K562 (cell line): ENCODE data around the gene SCP2. TPM values are rescaled to one million over a fixed set of nuclear protein-coding genes. Genes with fewer than 3 reads are reported as not detected.

Experiments used
- ASH1L ChIP-seq: fragments of 450-650 bp; IDR thresholded peaks from 2 replicates; pipeline ENCODE4 v1.6.1; 2018; ENCODE audit warnings: borderline replicate concordance, mild to moderate bottlenecking, low read depth; ENCODE audit not compliant: partially characterized antibody
- C11orf30 ChIP-seq: fragments of 450-650 bp; IDR thresholded peaks from 2 replicates; pipeline ENCODE4 v1.6.1; 2016; ENCODE audit warnings: low read depth, mild to moderate bottlenecking
- CBX2 ChIP-seq: fragments of 200-600 bp; sonication (generic); IDR thresholded peaks from one replicate; pipeline ENCODE4 v1.6.1; 2012; ENCODE audit warnings: mild to moderate bottlenecking, low read length, inconsistent platforms; ENCODE audit not compliant: insufficient read depth, poor library complexity, severe bottlenecking
- FOSL1 ChIP-seq: fragments of 200-800 bp; sonication (Bioruptor generic); conservative IDR thresholded peaks from 2 replicates; pipeline ENCODE4 v1.6.1; 2016; ENCODE audit warnings: missing genetic modification characterization, missing compliant biosample characterization
- FUS ChIP-seq: fragments of 200-400 bp; formaldehyde crosslinking; optimal IDR thresholded peaks from 2 replicates; pipeline ENCODE3; 2017; ENCODE audit warnings: low read depth, low read length
- HBP1 ChIP-seq: fragments of 450-650 bp; formaldehyde crosslinking; IDR thresholded peaks from 2 replicates; pipeline ENCODE4 v1.4.0; 2022; ENCODE audit warnings: missing genetic modification characterization
- HMBOX1 ChIP-seq: sonication (generic); IDR thresholded peaks from 2 replicates; pipeline ENCODE4 v1.6.1; 2016
- JUND ChIP-seq, 2 experiments: IDR thresholded peaks; 2 replicates in 1 of 2; 3 replicates in 1 of 2; pipeline ENCODE4 v1.6.1; 2011; ENCODE audit warnings: borderline replicate concordance in 2 of 2, low read depth in 2 of 2, low read length in 2 of 2, improper control_type of control experiment in 1 of 2, missing biosample characterization in 1 of 2, missing genetic modification characterization in 1 of 2, missing genetic modification reagents in 1 of 2
- MAX ChIP-seq: sonication (generic); formaldehyde crosslinking; IDR thresholded peaks from 2 replicates; pipeline ENCODE4 v1.9.0; 2022; ENCODE audit warnings: mild to moderate bottlenecking, missing genetic modification reagents
- MECOM ChIP-seq: fragments of 250-450 bp; sonication (Bioruptor Pico); IDR thresholded peaks from 2 replicates; pipeline ENCODE4 v1.8.0; 2022; ENCODE audit warnings: inconsistent platforms
- MYC ChIP-seq, 2 experiments: fragments of 250-450 bp in 1 of 2; sonication (Bioruptor Pico) in 1 of 2; IDR thresholded peaks; 2 replicates each; pipeline versions ENCODE4 v1.5.1 to v1.6.1; 2012 to 2021; ENCODE audit warnings: low read depth in 2 of 2, borderline replicate concordance in 1 of 2, improper control_type of control experiment in 1 of 2, low read length in 1 of 2, mild to moderate bottlenecking in 1 of 2, moderate library complexity in 1 of 2
- SMAD4 ChIP-seq: fragments of 250-450 bp; sonication (Bioruptor Pico); conservative IDR thresholded peaks from 2 replicates; pipeline ENCODE4 v1.8.0; 2021; ENCODE audit warnings: inconsistent platforms, mild to moderate bottlenecking, moderate library complexity
- TCF3 ChIP-seq: sonication (generic); formaldehyde crosslinking; IDR thresholded peaks from 2 replicates; pipeline ENCODE4 v1.4.0; 2020; ENCODE audit warnings: mild to moderate bottlenecking, missing genetic modification reagents
- TCF7 ChIP-seq: sonication (generic); IDR thresholded peaks from 2 replicates; pipeline ENCODE4 v1.6.1; 2016; ENCODE audit warnings: antibody characterized with exemption, borderline replicate concordance
- ZNF551 ChIP-seq: fragments of 250-450 bp; sonication (Bioruptor Pico); IDR thresholded peaks from 2 replicates; pipeline ENCODE4 v1.5.0; 2021; ENCODE audit warnings: mild to moderate bottlenecking, moderate library complexity
- ZNF583 ChIP-seq: fragments of 250-450 bp; sonication (Bioruptor Pico); IDR thresholded peaks from 2 replicates; pipeline ENCODE4 v1.4.0; 2020
- polyA plus RNA-seq, 8 experiments: library from polyadenylated mRNA; depleted of rRNA in 4 of 8; stranded (reverse) in 5 of 8; unstranded in 3 of 8; fragments of >200 nt; fragmentation: Nextera tagmentation in 2 of 8; fragmentation: Illumina TruSeq in 1 of 8; extraction: Ambion mirVana in 2 of 8; extraction: Trizol in 1 of 8; gene quantifications; 2 replicates each; pipeline versions ENCODE4 v1.2.1 to v1.2.3, GENCODE V29; 2011 to 2014; ENCODE audit warnings: inconsistent platforms in 1 of 8, missing spikeins in 1 of 8
- total RNA-seq, 7 experiments: library from RNA; depleted of rRNA in 6 of 7; stranded (reverse); fragments of >200 nt in 6 of 7; fragmentation: Illumina TruSeq in 2 of 7; extraction: Trizol in 2 of 7; gene quantifications; 2 replicates each; pipeline versions ENCODE4 v1.2.1 to v1.2.3, GENCODE V29; 2011 to 2021; ENCODE audit warnings: low replicate concordance in 1 of 7
- TF ChIP-seq, protein P1 (sequence below): fragments of 450-650 bp; formaldehyde crosslinking; IDR thresholded peaks from 2 replicates; pipeline ENCODE4 v1.4.0; 2020; ENCODE audit warnings: mild to moderate bottlenecking, mixed read lengths
- TF ChIP-seq, protein P2 (sequence below): fragments of 450-650 bp; IDR thresholded peaks from 2 replicates; pipeline ENCODE4 v1.6.1; 2016; ENCODE audit warnings: mild to moderate bottlenecking

SCP2 gene
- total and polyA plus RNA-seq, 9 of the 15 experiments (the other 6 are each of a cell fraction or from before 2014, with no cell fraction given), result 63.8 to 258 (median 106) TPM

DNA sequence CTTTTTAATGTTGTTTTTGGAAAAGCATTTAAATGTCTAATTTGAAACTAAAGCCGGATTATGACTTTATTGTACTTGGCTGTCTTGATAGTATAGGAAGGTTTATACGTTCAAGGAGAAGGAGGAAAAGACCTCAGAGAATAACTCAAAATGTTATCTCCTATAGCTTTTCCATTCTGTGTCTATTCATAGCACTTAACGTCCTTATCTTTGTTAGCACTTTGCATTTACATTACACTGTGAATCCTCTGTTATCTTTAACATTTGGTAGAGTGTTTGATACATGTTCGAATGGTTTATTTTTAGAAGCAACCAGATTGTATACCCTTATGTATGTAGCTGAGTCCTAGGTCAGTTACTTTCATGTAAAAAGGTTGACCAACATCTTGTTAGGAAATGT is 84.1 kb downstream of the SCP2 start (continued):
- TF ChIP-seq HMBOX1 (0 out of 2 replicates have a peak, but pooled peaks have one; percentile 20), ZNF583 (no peak), MECOM (no peak), MAX (CRISPR knock-in tag) (no peak), CBX2 (no peak), C11orf30 (no peak), MYC (IDR thresholded peaks at IDR 0.05; ENCODE audit: low read depth, low read length) (no peak), MYC (CRISPR knock-in tag; IDR thresholded peaks at IDR 0.05; ENCODE audit: borderline replicate concordance, low read depth) (no peak), TCF7 (no peak), SMAD4 (CRISPR knock-in tag) (no peak), TCF3 (peak; percentile 82), ASH1L (no peak), JUND (IDR thresholded peaks at IDR 0.05; ENCODE audit: borderline replicate concordance, low read depth, low read length) (no peak; the same call in 1 of the 2 replicates), JUND (tag; IDR thresholded peaks at IDR 0.05; ENCODE audit: borderline replicate concordance, low read depth, low read length) (no peak), HBP1 (no peak), ZNF551 (CRISPR knock-in tag) (no peak), FOSL1 (tag) (peak; percentile 49; the same call in 1 of the 2 replicates), FUS (no peak)
- TF ChIP-seq, protein P1, sequence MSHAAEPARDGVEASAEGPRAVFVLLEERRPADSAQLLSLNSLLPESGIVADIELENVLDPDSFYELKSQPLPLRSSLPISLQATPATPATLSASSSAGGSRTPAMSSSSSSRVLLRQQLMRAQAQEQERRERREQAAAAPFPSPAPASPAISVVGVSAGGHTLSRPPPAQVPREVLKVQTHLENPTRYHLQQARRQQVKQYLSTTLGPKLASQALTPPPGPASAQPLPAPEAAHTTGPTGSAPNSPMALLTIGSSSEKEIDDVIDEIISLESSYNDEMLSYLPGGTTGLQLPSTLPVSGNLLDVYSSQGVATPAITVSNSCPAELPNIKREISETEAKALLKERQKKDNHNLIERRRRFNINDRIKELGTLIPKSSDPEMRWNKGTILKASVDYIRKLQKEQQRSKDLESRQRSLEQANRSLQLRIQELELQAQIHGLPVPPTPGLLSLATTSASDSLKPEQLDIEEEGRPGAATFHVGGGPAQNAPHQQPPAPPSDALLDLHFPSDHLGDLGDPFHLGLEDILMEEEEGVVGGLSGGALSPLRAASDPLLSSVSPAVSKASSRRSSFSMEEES, result no peak
- TF ChIP-seq, protein P2, sequence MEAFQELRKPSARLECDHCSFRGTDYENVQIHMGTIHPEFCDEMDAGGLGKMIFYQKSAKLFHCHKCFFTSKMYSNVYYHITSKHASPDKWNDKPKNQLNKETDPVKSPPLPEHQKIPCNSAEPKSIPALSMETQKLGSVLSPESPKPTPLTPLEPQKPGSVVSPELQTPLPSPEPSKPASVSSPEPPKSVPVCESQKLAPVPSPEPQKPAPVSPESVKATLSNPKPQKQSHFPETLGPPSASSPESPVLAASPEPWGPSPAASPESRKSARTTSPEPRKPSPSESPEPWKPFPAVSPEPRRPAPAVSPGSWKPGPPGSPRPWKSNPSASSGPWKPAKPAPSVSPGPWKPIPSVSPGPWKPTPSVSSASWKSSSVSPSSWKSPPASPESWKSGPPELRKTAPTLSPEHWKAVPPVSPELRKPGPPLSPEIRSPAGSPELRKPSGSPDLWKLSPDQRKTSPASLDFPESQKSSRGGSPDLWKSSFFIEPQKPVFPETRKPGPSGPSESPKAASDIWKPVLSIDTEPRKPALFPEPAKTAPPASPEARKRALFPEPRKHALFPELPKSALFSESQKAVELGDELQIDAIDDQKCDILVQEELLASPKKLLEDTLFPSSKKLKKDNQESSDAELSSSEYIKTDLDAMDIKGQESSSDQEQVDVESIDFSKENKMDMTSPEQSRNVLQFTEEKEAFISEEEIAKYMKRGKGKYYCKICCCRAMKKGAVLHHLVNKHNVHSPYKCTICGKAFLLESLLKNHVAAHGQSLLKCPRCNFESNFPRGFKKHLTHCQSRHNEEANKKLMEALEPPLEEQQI, result no peak
